ENCODE measurements around the gene EPAS1.

DNA sequence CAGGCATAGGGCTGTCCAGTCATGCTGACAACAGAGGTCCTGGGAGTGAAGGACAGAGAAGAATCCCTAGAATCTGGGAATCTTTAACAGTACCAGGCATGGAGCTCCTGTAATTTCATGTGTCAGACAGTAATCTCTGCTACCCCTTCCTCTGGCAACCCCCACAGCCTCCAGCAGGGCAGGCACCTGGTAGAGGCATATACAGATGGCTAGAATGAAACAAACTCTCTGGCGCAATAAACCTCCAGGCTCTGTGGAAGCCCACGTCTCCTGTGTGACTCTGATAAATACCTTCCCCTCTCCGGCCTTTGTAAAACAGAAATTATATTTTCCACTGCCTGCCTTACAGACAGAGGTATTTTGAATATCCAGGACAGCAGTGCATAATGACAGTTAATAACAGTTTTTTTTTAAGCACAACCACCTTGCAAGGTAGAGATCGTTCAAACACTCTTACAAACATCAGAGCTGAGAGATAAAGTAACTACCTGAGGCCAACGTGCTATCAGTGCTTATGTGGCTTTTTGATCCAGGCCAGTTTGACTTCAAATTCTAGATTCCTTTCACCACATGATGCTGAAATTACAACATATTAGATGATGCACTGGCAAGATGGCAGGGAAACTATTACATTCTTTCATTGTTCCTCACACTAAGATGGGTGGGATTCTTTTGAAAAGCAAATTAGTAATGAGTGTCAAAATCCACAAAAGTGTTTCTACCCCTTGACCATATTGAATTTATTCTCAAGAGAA, 134.5 kb downstream of the EPAS1 start:
- TF ChIP-seq POLR2A (IDR thresholded peaks at IDR 0.05; ENCODE audit: low read length): no peak
- no peak for TF ChIP-seq GATA1 (IDR thresholded peaks at IDR 0.05; ENCODE audit: low read depth, low read length)

Measured in erythroblast (primary cell).